Liver (tissue), 9 donors: ENCODE measurements around the gene SPART. TPM values are rescaled to one million over a fixed set of nuclear protein-coding genes. Genes with fewer than 3 reads are reported as not detected.

Source experiments
- DNase-seq: peaks from one replicate; pipeline ENCODE4 v3.0.0-alpha.2; 2017; ENCODE audit warnings: low spot score
- H3K27ac ChIP-seq, 2 donors: one replicate each; pipeline ENCODE4 v1.7.0; 2013; ENCODE audit warnings: inconsistent platforms in 2 of 2, low read length in 2 of 2, control low read depth in 1 of 2, low read depth in 1 of 2, mild to moderate bottlenecking in 1 of 2
- H3K27me3 ChIP-seq, 4 donors: one replicate each; pipeline versions ENCODE4 v1.6.1 to v1.7.0; 2013; ENCODE audit warnings: low read length in 3 of 4, inconsistent platforms in 1 of 4, mild to moderate bottlenecking in 1 of 4, moderate library complexity in 1 of 4; ENCODE audit not compliant: control insufficient read depth in 4 of 4, insufficient read depth in 4 of 4
- H3K36me3 ChIP-seq, 4 donors: one replicate each; pipeline versions ENCODE4 v1.6.1 to v1.7.0; 2013; ENCODE audit warnings: low read length in 3 of 4, mild to moderate bottlenecking in 3 of 4, low read depth in 1 of 4, moderate library complexity in 1 of 4; ENCODE audit not compliant: control insufficient read depth in 4 of 4, insufficient read depth in 3 of 4
- H3K4me1 ChIP-seq, 4 donors: one replicate each; pipeline versions ENCODE4 v1.6.1 to v1.7.0; 2013; ENCODE audit warnings: low read length in 3 of 4, mild to moderate bottlenecking in 3 of 4, moderate library complexity in 1 of 4; ENCODE audit not compliant: control insufficient read depth in 4 of 4, insufficient read depth in 4 of 4
- H3K4me3 ChIP-seq, 3 donors: one replicate each; pipeline versions ENCODE4 v1.6.1 to v1.7.0; 2013; ENCODE audit warnings: low read length in 3 of 3, control low read depth in 1 of 3, low read depth in 1 of 3, mild to moderate bottlenecking in 1 of 3
- H3K9ac ChIP-seq, 2 donors: one replicate each; pipeline ENCODE4 v1.7.0; 2013; ENCODE audit warnings: low read length in 2 of 2, mild to moderate bottlenecking in 2 of 2, moderate library complexity in 2 of 2, control low read depth in 1 of 2, low read depth in 1 of 2
- H3K9me3 ChIP-seq, 4 donors: one replicate each; pipeline versions ENCODE4 v1.6.1 to v1.7.0; 2013; ENCODE audit warnings: low read length in 3 of 4; ENCODE audit not compliant: control insufficient read depth in 4 of 4
- EGR1 ChIP-seq, 2 donors: IDR thresholded peaks; 2 replicates each; pipeline ENCODE4 v1.6.1; 2016 to 2018; ENCODE audit warnings: antibody characterized with exemption in 2 of 2, low read depth in 2 of 2
- FOXA1 ChIP-seq: IDR thresholded peaks from 2 replicates; pipeline ENCODE4 v1.6.1; 2016; ENCODE audit warnings: antibody characterized with exemption
- FOXA2 ChIP-seq: IDR thresholded peaks from 2 replicates; pipeline ENCODE4 v1.6.1; 2016; ENCODE audit warnings: antibody characterized with exemption
- GABPA ChIP-seq, 2 donors: IDR thresholded peaks in 1 of 2; conservative IDR thresholded peaks in 1 of 2; 2 replicates each; pipeline ENCODE4 v1.6.1; 2016; ENCODE audit warnings: antibody characterized with exemption in 2 of 2, mild to moderate bottlenecking in 1 of 2, moderate library complexity in 1 of 2
- HNF4A ChIP-seq, 2 donors: conservative IDR thresholded peaks; 2 replicates each; pipeline ENCODE4 v1.6.1; 2016; ENCODE audit warnings: antibody characterized with exemption in 2 of 2, mild to moderate bottlenecking in 2 of 2
- HNF4G ChIP-seq: IDR thresholded peaks from 2 replicates; pipeline ENCODE4 v1.6.1; 2016; ENCODE audit warnings: antibody characterized with exemption
- JUND ChIP-seq, 2 donors: IDR thresholded peaks; 2 replicates each; pipeline ENCODE4 v1.6.1; 2016; ENCODE audit warnings: antibody characterized with exemption in 2 of 2
- NR2F2 ChIP-seq: IDR thresholded peaks from 2 replicates; pipeline ENCODE4 v1.6.1; 2016; ENCODE audit warnings: antibody characterized with exemption
- RAD21 ChIP-seq, 2 donors: IDR thresholded peaks; 2 replicates each; pipeline ENCODE4 v1.6.1; 2016; ENCODE audit warnings: antibody characterized with exemption in 2 of 2, mild to moderate bottlenecking in 2 of 2
- RXRA ChIP-seq, 2 donors: IDR thresholded peaks; 2 replicates each; pipeline ENCODE4 v1.6.1; 2017 to 2018; ENCODE audit warnings: antibody characterized with exemption in 2 of 2, mild to moderate bottlenecking in 1 of 2
- SP1 ChIP-seq: IDR thresholded peaks from 2 replicates; pipeline ENCODE4 v1.6.1; 2018; ENCODE audit warnings: antibody characterized with exemption, mild to moderate bottlenecking
- TAF1 ChIP-seq: conservative IDR thresholded peaks from 2 replicates; pipeline ENCODE4 v1.6.1; 2016; ENCODE audit warnings: antibody characterized with exemption, mild to moderate bottlenecking
- YY1 ChIP-seq: IDR thresholded peaks from 2 replicates; pipeline ENCODE4 v1.6.1; 2016; ENCODE audit warnings: antibody characterized with exemption, mild to moderate bottlenecking
- WGBS: extraction: QIAGEN DNeasy Blood & Tissue Kit; methylation state at CpG from one replicate; pipeline ENCODE4 v1.1.7; 2013; 5-methylcytosine and 5-hydroxymethylcytosine counted together
- polyA plus RNA-seq, 2 donors: library from polyadenylated mRNA; stranded (reverse) in 1 of 2; unstranded in 1 of 2; fragments of 200-250 nt in 1 of 2; fragments of >200 nt in 1 of 2; fragmentation: Nextera tagmentation in 1 of 2; extraction: Ambion mirVana in 1 of 2; gene quantifications; one replicate each; pipeline versions ENCODE4 v1.2.1 to v1.2.3, GENCODE V29; 2013 to 2015
- total RNA-seq, 2 donors: library from RNA; depleted of rRNA; stranded (reverse); fragments of >200 nt; gene quantifications; one replicate each; pipeline ENCODE4 v1.2.3, GENCODE V29; 2014
- TF ChIP-seq, protein P1 (sequence below): IDR thresholded peaks from 2 replicates; pipeline ENCODE4 v1.6.1; 2016; ENCODE audit warnings: antibody characterized with exemption
- TF ChIP-seq, protein P2 (sequence below): IDR thresholded peaks from 2 replicates; pipeline ENCODE4 v1.6.1; 2016; ENCODE audit warnings: antibody characterized with exemption
- TF ChIP-seq, protein P3 (sequence below): fragments of 150-350 bp; IDR thresholded peaks from 2 replicates; pipeline ENCODE4 v1.5.1; 2017; ENCODE audit warnings: improper control_type of control experiment, low read depth, low read length; ENCODE audit not compliant: missing input control
- TF ChIP-seq, protein P4 (sequence below): IDR thresholded peaks from 2 replicates; pipeline ENCODE4 v1.6.1; 2016; ENCODE audit warnings: antibody characterized with exemption, mild to moderate bottlenecking
- donor health status: healthy.
- donor health status: healthy.
- donor health status: healthy.
- donor health status: healthy.
- donor health status: healthy.

Gene SPART
- total and polyA plus RNA-seq, 4 donors, result 6.9 to 15.3 (median 11.0) TPM

DNA sequence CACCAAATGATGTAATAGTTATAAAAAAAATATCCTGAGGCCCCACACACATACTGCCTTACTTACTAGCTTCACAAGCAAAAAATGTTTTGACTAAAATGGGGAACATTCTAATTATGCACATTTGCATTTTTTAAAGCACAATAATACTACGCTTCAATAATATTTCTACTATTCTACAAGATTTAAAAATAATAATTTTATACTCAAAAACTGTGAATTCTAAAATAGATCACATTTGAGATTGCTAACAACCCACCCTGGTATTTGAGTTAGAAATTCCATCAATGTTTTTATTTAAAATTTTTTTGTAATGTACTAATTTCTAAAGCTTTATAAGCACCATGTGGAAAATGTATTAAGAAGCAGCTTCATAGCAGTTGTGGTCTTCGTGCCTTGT is 72.8 kb downstream of the SPART start:
- 87% methylated on average over 2 of the region's 2 CpGs for WGBS
- H3K36me3 ChIP-seq, result no peaks in the 10 kb centered on the region
- TF ChIP-seq SP1, result no peak
- TF ChIP-seq JUND (IDR thresholded peaks at IDR 0.05), result no peak
- TF ChIP-seq, protein P1, sequence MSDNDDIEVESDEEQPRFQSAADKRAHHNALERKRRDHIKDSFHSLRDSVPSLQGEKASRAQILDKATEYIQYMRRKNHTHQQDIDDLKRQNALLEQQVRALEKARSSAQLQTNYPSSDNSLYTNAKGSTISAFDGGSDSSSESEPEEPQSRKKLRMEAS, result no peak
- no peak for TF ChIP-seq TAF1
- TF ChIP-seq FOXA1, result no peak
- TF ChIP-seq RXRA (IDR thresholded peaks at IDR 0.05), result no peak
- TF ChIP-seq YY1, result no peak
- no peak for TF ChIP-seq RAD21 (IDR thresholded peaks at IDR 0.05)
- no peak for TF ChIP-seq GABPA (IDR thresholded peaks at IDR 0.05 in 1 of 2, conservative IDR thresholded peaks at IDR 0.05 in 1 of 2)
- TF ChIP-seq HNF4A (conservative IDR thresholded peaks at IDR 0.05), result no peak
- no peak for TF ChIP-seq EGR1 (IDR thresholded peaks at IDR 0.05; ENCODE audit: low read depth in 2 of 2)
- TF ChIP-seq, protein P2, sequence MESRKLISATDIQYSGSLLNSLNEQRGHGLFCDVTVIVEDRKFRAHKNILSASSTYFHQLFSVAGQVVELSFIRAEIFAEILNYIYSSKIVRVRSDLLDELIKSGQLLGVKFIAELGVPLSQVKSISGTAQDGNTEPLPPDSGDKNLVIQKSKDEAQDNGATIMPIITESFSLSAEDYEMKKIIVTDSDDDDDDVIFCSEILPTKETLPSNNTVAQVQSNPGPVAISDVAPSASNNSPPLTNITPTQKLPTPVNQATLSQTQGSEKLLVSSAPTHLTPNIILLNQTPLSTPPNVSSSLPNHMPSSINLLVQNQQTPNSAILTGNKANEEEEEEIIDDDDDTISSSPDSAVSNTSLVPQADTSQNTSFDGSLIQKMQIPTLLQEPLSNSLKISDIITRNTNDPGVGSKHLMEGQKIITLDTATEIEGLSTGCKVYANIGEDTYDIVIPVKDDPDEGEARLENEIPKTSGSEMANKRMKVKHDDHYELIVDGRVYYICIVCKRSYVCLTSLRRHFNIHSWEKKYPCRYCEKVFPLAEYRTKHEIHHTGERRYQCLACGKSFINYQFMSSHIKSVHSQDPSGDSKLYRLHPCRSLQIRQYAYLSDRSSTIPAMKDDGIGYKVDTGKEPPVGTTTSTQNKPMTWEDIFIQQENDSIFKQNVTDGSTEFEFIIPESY, result no peak
- TF ChIP-seq, protein P3, sequence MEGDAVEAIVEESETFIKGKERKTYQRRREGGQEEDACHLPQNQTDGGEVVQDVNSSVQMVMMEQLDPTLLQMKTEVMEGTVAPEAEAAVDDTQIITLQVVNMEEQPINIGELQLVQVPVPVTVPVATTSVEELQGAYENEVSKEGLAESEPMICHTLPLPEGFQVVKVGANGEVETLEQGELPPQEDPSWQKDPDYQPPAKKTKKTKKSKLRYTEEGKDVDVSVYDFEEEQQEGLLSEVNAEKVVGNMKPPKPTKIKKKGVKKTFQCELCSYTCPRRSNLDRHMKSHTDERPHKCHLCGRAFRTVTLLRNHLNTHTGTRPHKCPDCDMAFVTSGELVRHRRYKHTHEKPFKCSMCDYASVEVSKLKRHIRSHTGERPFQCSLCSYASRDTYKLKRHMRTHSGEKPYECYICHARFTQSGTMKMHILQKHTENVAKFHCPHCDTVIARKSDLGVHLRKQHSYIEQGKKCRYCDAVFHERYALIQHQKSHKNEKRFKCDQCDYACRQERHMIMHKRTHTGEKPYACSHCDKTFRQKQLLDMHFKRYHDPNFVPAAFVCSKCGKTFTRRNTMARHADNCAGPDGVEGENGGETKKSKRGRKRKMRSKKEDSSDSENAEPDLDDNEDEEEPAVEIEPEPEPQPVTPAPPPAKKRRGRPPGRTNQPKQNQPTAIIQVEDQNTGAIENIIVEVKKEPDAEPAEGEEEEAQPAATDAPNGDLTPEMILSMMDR, result no peak
- TF ChIP-seq, protein P4, sequence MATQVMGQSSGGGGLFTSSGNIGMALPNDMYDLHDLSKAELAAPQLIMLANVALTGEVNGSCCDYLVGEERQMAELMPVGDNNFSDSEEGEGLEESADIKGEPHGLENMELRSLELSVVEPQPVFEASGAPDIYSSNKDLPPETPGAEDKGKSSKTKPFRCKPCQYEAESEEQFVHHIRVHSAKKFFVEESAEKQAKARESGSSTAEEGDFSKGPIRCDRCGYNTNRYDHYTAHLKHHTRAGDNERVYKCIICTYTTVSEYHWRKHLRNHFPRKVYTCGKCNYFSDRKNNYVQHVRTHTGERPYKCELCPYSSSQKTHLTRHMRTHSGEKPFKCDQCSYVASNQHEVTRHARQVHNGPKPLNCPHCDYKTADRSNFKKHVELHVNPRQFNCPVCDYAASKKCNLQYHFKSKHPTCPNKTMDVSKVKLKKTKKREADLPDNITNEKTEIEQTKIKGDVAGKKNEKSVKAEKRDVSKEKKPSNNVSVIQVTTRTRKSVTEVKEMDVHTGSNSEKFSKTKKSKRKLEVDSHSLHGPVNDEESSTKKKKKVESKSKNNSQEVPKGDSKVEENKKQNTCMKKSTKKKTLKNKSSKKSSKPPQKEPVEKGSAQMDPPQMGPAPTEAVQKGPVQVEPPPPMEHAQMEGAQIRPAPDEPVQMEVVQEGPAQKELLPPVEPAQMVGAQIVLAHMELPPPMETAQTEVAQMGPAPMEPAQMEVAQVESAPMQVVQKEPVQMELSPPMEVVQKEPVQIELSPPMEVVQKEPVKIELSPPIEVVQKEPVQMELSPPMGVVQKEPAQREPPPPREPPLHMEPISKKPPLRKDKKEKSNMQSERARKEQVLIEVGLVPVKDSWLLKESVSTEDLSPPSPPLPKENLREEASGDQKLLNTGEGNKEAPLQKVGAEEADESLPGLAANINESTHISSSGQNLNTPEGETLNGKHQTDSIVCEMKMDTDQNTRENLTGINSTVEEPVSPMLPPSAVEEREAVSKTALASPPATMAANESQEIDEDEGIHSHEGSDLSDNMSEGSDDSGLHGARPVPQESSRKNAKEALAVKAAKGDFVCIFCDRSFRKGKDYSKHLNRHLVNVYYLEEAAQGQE, result no peak
- no peak for TF ChIP-seq NR2F2
- no peak for TF ChIP-seq FOXA2

DNA sequence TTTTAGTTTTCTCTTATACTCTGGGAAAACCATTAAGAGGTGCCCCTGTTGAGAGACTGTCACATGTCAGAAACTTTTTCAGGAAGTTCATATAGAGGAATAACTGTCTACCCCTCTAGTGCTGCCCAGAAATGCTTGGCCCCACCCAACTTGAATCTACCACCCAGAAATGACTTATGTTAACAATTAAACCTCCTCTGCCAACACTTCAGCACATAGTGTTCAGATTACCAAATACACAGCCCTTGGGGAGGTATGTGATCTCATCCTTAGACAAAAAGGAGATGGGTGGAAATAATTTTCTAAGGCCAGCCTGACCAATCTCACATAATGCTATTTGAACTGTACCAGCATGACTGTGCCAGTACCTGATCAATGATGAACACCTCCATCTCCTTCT is 84.2 kb downstream of the SPART start:
- Histone ChIP-seq H3K4me3 (no peak overlapping the region), H3K36me3 (no peaks in the 10 kb centered on the region), H3K27ac (no peak overlapping the region), H3K9ac (no peak overlapping the region), H3K4me1 (no peaks in the 10 kb centered on the region), H3K9me3 (no peaks in the 10 kb centered on the region), H3K27me3 (no peaks in the 10 kb centered on the region)
- TF ChIP-seq, protein P2, result no peak
- TF ChIP-seq HNF4G, result no peak
- TF ChIP-seq, protein P3, result no peak
- TF ChIP-seq YY1, result no peak
- TF ChIP-seq, protein P1, result no peak
- no peak for TF ChIP-seq JUND (IDR thresholded peaks at IDR 0.05)
- TF ChIP-seq FOXA2, result no peak
- no peak for DNase-seq

More for the DNA sequence above, 72.8 kb downstream of the SPART start:
- no peaks in the 10 kb centered on the region for H3K4me1 ChIP-seq
- no peaks in the 10 kb centered on the region for H3K27me3 ChIP-seq
- H3K9ac ChIP-seq, result no peak overlapping the region
- no peak overlapping the region for H3K27ac ChIP-seq
- H3K9me3 ChIP-seq, result no peaks in the 10 kb centered on the region
- DNase-seq, result no peak
- no peak overlapping the region for H3K4me3 ChIP-seq
